ENCODE results near the gene NAA15. TPM values are rescaled to one million over a fixed set of nuclear protein-coding genes. Genes with fewer than 3 reads are reported as not detected.
"Not testable (repeated sequence)": the region's sequence is repeated elsewhere in the genome, so short reads cannot be mapped to it uniquely, and the experiment has no call there.

NAA15 gene
- total RNA-seq, 2 donors from 2014 or later = 32.4 to 55.5 TPM

- no peak overlapping the region for H3K9ac ChIP-seq (ENCODE audit: low read depth in 2 of 2, low read length in 2 of 2)
- TF ChIP-seq, protein P1, sequence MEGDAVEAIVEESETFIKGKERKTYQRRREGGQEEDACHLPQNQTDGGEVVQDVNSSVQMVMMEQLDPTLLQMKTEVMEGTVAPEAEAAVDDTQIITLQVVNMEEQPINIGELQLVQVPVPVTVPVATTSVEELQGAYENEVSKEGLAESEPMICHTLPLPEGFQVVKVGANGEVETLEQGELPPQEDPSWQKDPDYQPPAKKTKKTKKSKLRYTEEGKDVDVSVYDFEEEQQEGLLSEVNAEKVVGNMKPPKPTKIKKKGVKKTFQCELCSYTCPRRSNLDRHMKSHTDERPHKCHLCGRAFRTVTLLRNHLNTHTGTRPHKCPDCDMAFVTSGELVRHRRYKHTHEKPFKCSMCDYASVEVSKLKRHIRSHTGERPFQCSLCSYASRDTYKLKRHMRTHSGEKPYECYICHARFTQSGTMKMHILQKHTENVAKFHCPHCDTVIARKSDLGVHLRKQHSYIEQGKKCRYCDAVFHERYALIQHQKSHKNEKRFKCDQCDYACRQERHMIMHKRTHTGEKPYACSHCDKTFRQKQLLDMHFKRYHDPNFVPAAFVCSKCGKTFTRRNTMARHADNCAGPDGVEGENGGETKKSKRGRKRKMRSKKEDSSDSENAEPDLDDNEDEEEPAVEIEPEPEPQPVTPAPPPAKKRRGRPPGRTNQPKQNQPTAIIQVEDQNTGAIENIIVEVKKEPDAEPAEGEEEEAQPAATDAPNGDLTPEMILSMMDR (IDR thresholded peaks at IDR 0.05) = no peak
- H3K9me3 ChIP-seq = no peaks in the 10 kb centered on the region
- H3K27ac ChIP-seq = no peak overlapping the region
- intact Hi-C loops (cut with DNase I) = no loop called here
- no peaks in the 10 kb centered on the region for H3K27me3 ChIP-seq
- H3K4me1 ChIP-seq = no peaks in the 10 kb centered on the region
- H3K4me3 ChIP-seq = no peak overlapping the region
- no peaks in the 10 kb centered on the region for H3K36me3 ChIP-seq
- no peak for DNase-seq
These were observed 139.7 kb downstream of the NAA15 start for GRCh38 chr4:139441029-139441428.

DNA sequence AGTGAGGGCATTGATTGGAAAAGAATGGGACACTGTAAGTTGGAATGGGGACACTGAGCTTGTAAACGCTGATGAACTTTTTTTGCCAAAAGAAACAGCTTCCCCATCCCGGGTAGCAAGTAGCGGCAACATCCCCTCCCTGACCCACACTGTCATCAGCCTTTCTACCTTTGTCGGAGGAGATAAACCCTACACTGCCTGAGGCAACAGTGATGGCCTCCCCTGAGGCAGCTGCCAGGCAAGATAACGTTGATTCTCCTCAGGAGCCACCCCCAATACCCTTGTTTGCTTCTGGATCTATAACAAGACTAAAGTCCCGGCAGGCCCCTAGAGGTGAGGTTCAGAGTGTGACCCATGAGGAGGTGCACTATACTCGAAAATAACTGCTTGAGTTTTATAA lies 142.4 kb downstream of the NAA15 start:
- intact Hi-C loops (cut with DNase I) = no loop called here
- TF ChIP-seq, protein P1 (IDR thresholded peaks at IDR 0.05) = no peak
- no peak for DNase-seq
- no peak overlapping the region for H3K4me3 ChIP-seq
- no peak overlapping the region for H3K27ac ChIP-seq
- H3K36me3 ChIP-seq = no peaks in the 10 kb centered on the region
- no peaks in the 10 kb centered on the region for H3K27me3 ChIP-seq
- H3K9me3 ChIP-seq = no peaks in the 10 kb centered on the region
- H3K4me1 ChIP-seq = no peaks in the 10 kb centered on the region
- H3K9ac ChIP-seq (ENCODE audit: low read depth in 2 of 2, low read length in 2 of 2) = no peak overlapping the region

- H3K27me3 ChIP-seq; H3K36me3 ChIP-seq; DNase-seq; H3K9ac ChIP-seq (ENCODE audit: low read depth in 2 of 2, low read length in 2 of 2); H3K27ac ChIP-seq; H3K4me3 ChIP-seq; H3K9me3 ChIP-seq; H3K4me1 ChIP-seq; intact Hi-C loops (cut with DNase I): not testable (repeated sequence)
These were observed 143.6 kb downstream of the NAA15 start for GRCh38 chr4:139444881-139445280.

DNA sequence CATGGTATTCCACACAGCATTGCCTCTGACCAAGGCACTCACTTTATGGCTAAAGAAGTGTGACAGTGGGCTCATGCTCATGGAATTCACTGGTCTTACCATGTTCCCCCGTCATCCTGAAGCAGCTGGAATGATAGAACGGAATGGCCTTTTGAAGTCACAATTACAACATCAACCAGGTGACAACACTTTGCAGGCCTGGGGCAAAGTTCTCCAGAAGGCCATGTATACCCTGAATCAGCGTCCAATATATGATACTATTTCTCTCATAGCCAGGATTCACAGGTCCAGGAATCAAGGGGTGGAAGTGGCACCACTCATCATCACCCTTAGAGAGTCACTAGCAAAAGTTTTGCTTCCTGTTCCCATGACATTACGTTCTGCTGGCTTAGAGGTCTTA lies 145.8 kb downstream of the NAA15 start:
- H3K36me3 ChIP-seq; H3K27ac ChIP-seq; intact Hi-C loops (cut with DNase I); H3K9ac ChIP-seq (ENCODE audit: low read depth in 2 of 2, low read length in 2 of 2); H3K4me1 ChIP-seq; H3K4me3 ChIP-seq; H3K9me3 ChIP-seq; DNase-seq; H3K27me3 ChIP-seq: not testable (repeated sequence)

- no peak overlapping the region for H3K27ac ChIP-seq
- peaks cover 6% of the 10 kb centered on the region for H3K4me1 ChIP-seq
- no peaks in the 10 kb centered on the region for H3K9me3 ChIP-seq
- no peak overlapping the region for H3K4me3 ChIP-seq
- no peaks in the 10 kb centered on the region for H3K36me3 ChIP-seq
- TF ChIP-seq, protein P1 (IDR thresholded peaks at IDR 0.05) = no peak
- no peak overlapping the region for H3K9ac ChIP-seq (ENCODE audit: low read depth in 2 of 2, low read length in 2 of 2)
- intact Hi-C loops (cut with DNase I) = loop anchor here (10.0 kb wide), 2 partner anchors 84 to 146 kb away; partner anchors contain the start of genes NAA15 and NDUFC1
- DNase-seq = no peak
- H3K27me3 ChIP-seq = no peaks in the 10 kb centered on the region
These were observed 149.3 kb downstream of the NAA15 start for GRCh38 chr4:139450586-139450985.

DNA sequence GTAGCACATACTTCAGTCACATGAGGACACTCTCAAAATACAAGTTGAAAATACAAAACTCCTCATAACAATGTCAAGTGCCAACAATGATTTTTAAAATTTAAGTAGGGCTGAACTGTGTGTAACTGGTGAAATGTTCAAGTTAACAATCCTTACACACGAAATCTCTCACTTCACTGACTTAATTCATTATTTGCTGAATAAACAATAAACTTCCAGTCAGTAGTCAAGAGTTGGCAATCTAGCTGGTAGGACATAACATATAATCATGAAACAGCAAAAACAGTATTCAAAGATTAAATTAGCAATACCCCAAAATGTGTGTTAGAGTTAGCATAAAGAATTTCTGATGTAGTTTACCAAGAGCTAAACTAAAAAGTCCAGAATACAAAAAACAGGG lies 150.7 kb downstream of the NAA15 start:
- intact Hi-C loops (cut with DNase I) = loop anchor here (10.0 kb wide), 2 partner anchors 83 to 147 kb away; partner anchors contain the start of genes NAA15 and NDUFC1
- no peak overlapping the region for H3K27ac ChIP-seq
- DNase-seq = no peak
- no peaks in the 10 kb centered on the region for H3K27me3 ChIP-seq
- H3K36me3 ChIP-seq = no peaks in the 10 kb centered on the region
- TF ChIP-seq, protein P1 (IDR thresholded peaks at IDR 0.05) = no peak
- H3K9ac ChIP-seq (ENCODE audit: low read depth in 2 of 2, low read length in 2 of 2) = no peak overlapping the region
- no peak overlapping the region for H3K4me3 ChIP-seq
- H3K4me1 ChIP-seq = peaks cover 6% of the 10 kb centered on the region
- no peaks in the 10 kb centered on the region for H3K9me3 ChIP-seq
